NT2/D1 (cell line): Measurements from ENCODE around the gene CRX.

ENCODE experiments used
- SUZ12 ChIP-seq: IDR thresholded peaks from 2 replicates; pipeline ENCODE4 v1.6.1; 2011; ENCODE audit not compliant: insufficient read length, insufficient read depth; ENCODE audit errors: extremely low read depth
- YY1 ChIP-seq: IDR thresholded peaks from 2 replicates; pipeline ENCODE4 v1.6.1; 2011; ENCODE audit not compliant: insufficient read length, insufficient read depth
- ZNF274 ChIP-seq: IDR thresholded peaks from 2 replicates; pipeline ENCODE4 v1.6.1; 2011; ENCODE audit warnings: mild to moderate bottlenecking, low read depth, low read length

- TF ChIP-seq YY1, result no peak
- no peak for TF ChIP-seq SUZ12
- TF ChIP-seq ZNF274, result no peak
Measured at GRCh38 chr19:47794526-47794925, 27.2 kb upstream of the CRX start.
